WTC11 (cell line): Measurements from ENCODE around the gene SLCO4A1.

Experiments used
- JUN ChIP-seq: sonication (generic); formaldehyde crosslinking; IDR thresholded peaks from 2 replicates; pipeline ENCODE4 v1.8.0; 2023; ENCODE audit warnings: mild to moderate bottlenecking, missing genetic modification reagents
- ZNF232 ChIP-seq: sonication (generic); formaldehyde crosslinking; IDR thresholded peaks from 2 replicates; pipeline ENCODE4 v1.8.0; 2022; ENCODE audit warnings: mild to moderate bottlenecking, missing genetic modification reagents
- ZNF317 ChIP-seq: sonication (generic); formaldehyde crosslinking; IDR thresholded peaks from 2 replicates; pipeline ENCODE4 v1.8.1; 2023; ENCODE audit warnings: low read depth, mild to moderate bottlenecking, moderate library complexity, missing genetic modification reagents, borderline replicate concordance
- TF ChIP-seq, protein P1 (sequence below): sonication (generic); formaldehyde crosslinking; IDR thresholded peaks from 2 replicates; pipeline ENCODE4 v1.8.1; 2023; ENCODE audit warnings: mild to moderate bottlenecking, moderate library complexity, missing genetic modification reagents

DNA sequence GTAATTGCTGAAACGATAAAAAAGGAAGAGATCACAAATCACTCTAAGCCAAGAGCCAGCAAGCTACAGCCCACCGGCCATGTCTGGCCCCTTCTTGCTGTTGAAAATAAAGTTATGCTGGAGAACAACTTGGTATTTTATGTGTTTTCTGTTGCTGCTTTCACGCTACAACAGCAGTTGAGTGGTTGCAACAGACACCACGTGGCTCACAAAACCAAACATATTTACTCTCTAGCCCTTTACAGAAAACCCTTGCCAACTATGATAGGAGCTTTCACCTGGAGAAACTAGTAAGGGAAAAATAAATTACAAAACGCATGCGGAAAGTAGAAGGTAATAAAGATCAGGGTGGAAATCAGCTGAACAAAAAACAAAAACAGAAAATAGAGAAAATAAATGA, 41.1 kb upstream of the SLCO4A1 start:
- no peak for TF ChIP-seq JUN
- TF ChIP-seq ZNF317 (CRISPR knock-in tag) = no peak
- TF ChIP-seq, protein P1, sequence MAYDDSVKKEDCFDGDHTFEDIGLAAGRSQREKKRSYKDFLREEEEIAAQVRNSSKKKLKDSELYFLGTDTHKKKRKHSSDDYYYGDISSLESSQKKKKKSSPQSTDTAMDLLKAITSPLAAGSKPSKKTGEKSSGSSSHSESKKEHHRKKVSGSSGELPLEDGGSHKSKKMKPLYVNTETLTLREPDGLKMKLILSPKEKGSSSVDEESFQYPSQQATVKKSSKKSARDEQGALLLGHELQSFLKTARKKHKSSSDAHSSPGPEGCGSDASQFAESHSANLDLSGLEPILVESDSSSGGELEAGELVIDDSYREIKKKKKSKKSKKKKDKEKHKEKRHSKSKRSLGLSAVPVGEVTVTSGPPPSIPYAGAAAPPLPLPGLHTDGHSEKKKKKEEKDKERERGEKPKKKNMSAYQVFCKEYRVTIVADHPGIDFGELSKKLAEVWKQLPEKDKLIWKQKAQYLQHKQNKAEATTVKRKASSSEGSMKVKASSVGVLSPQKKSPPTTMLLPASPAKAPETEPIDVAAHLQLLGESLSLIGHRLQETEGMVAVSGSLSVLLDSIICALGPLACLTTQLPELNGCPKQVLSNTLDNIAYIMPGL = no peak
- no peak for TF ChIP-seq ZNF232 (CRISPR knock-in tag)
